Sciatic nerve (tissue), 2 donors: Measurements from ENCODE around the gene BHLHA9. TPM values are rescaled to one million over a fixed set of nuclear protein-coding genes. Genes with fewer than 3 reads are reported as not detected.
A peak's percentile ranks its signal among the peaks of the same experiment; 100 is the strongest.

Experiments
- ATAC-seq: fragments of 200-7000 bp; cut with Tn5 transposase; one replicate; pipeline ENCODE4 v1.9.1; 2020; ENCODE audit warnings: mild to moderate bottlenecking, moderate library complexity
- DNase-seq: peaks from one replicate; pipeline ENCODE4 v3.0.0-alpha.2; 2020; ENCODE audit warnings: low spot score
- intact Hi-C: fragments of 100-400 bp; cut with DNase I; formaldehyde crosslinking; loops from one replicate; pipeline ENCODE4 v1.14.2; 2022
- total RNA-seq: library from RNA; stranded (reverse); fragmentation: NEBNext Ultra II Directional; extraction: Animal tissue kit (Norgen Biotek cat#: 25700); gene quantifications from one replicate; pipeline ENCODE4 v1.2.1, GENCODE V29; 2021
- donor health status: DM: no; HTN: no; CAD: no.
- donor health status: DM: no; HTN: no; CAD: no.

BHLHA9 gene
- total RNA-seq, 1 donor from 2014 or later, result not detected

DNA sequence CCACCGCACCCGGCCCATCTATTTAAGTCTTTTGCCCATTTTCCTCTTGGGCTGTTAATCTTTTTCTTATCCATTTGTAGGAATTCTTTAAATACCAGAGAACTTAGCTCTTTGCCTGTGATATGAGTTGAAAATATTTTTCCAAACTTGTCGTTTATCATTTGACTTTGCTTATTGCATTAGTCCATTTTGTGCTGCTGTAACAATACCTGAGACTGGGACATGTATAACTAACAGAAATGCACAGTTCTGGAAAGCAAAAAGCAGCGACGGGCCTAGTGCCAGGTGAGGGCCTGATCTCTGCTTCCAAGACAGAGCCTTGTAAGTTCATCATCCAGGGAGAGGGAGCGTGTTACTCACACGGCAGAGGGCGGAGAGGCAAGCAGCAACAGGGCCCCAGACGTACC lies 25.6 kb upstream of the BHLHA9 start:
- ATAC-seq, result no peak
- intact Hi-C loops, result no loop called here
- no peak for DNase-seq

DNA sequence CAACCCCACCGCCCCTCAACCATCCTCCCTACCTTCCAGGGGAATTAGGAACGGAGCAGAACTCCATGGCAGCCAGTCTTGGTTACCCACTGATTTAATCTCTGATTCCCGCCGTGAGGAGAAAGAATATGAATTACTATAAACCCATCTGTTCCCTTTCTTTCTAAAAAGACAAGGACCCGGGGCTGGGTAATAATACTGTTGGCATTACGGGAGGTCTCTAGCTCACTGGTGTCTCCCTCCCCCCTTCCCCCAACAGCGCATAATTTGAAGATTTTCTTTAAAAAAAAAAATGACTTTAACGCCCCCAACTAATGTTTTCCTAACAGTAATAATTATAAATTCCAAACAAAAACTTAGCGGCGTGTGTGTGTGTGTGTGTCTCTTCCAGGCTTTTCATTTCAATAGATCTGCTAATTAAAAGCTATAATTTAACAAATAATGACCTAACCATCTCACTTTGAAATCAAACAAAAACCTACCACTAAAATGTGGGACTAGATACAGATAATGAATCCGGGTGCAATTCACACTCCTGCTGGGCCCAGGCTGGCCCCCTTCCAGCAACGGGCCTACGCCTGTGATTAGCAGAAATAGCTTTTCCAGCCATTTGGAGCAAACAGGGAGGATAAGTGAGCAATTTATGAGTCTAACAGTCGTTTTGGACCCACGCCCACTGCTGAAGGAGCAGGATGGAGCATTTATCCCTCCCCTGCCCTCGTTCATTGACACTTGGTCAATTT lies 18.2 kb upstream of the BHLHA9 start:
- no peak for DNase-seq
- ATAC-seq, result no peak
- intact Hi-C loops, result no loop called here

DNA sequence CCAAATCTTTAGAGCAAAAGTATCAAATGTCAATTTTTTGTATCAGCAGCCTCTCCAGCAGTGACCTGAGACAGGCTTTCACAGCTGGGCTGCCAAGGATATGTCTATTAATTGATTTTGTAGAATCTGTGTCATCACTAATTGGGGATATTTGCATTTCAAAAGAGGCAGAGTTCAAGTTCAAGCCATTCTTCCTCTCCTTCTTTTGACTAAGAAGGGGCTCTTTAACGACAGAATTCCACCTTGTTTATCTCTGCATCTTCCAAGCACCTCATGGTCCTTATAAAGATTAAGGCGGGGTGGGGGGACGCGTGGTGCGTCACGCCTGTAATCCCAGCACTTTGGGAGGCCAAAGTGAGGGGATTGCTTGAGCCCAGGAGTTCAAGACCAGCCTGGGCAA lies 15.2 kb upstream of the BHLHA9 start:
- intact Hi-C loops, result no loop called here
- no peak for ATAC-seq
- no peak for DNase-seq

DNA sequence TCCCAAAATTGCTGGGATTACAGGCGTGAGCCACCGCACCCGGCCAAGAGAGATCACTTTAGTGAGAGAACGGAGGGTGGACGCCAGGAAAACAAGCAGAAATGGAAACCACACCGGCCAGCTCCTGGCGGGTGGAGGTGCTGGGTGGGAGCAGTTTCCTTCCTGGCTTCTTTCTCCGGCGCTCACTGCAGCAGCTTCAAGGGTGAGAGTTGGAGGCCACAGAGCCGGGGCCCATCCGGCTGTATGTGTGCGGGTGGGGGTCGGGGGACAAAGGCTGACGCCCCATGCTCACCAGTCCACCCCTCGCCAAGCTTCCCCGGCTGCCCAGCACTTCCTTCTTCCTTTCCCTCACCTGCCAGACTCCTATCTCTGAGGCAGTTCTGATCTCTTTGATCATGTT lies 13.5 kb upstream of the BHLHA9 start:
- DNase-seq (no peak), ATAC-seq (no peak)
- intact Hi-C loops, result no loop called here

DNA sequence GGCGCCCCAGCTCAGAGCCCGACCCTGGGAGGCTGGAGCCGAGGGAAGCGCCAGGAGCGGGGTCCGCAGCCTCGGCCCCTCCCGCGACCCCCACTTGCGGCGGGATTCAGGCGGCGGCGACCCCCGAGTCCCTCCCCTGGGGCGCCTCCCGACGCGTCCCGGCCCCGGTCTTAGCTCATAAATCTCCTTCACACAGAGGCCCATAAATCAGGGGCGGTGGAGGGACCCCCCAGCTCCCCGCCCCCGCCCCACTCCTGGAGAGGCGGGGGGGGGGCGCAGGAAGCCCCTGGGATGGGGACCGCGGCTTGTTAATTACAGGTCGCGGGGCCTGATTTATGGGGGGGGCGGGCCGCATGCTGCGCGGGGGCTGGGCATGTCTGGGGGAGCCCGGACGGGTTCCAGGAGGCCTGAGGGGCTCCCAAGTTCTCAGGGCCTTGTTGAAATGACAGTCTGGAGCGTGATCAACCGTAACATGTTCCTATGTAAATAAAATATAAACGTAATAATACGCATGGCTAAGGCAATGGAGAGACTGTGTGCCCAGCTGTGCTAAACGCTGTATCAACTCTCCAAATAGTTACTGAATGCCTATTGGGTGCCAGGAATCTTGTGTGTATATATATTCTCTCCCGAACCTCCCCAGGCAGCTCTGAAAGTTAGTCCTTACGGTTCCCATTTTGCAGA lies 10.0 kb upstream of the BHLHA9 start:
- intact Hi-C loops, result loop anchor here (10.0 kb wide), 1 partner anchor 85 kb away; no protein-coding TSS in a partner anchor
- no peak for DNase-seq
- ATAC-seq, result peak; percentile 12

DNA sequence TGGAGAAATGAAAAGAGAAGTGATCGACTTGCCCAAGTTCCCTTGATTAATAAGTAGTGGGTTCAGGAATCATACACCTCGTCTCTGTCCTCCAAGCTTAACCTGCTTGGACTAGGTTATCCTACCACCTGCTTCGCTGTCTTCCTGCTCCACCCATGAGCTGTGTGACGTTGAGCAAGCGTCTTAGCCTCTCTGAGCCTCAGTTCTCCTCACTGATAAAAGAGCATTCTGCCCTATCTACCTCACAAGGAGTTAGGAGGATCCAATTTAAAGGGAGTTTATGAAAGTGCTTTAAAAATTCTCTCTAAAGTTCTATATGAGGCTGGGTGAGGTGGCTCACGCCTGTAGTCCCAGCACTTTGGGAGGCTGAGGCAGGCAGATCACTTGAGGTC lies 9.5 kb upstream of the BHLHA9 start:
- ATAC-seq (no peak), DNase-seq (no peak)
- intact Hi-C loops, result loop anchor here (10.0 kb wide), 1 partner anchor 84 kb away; no protein-coding TSS in a partner anchor

DNA sequence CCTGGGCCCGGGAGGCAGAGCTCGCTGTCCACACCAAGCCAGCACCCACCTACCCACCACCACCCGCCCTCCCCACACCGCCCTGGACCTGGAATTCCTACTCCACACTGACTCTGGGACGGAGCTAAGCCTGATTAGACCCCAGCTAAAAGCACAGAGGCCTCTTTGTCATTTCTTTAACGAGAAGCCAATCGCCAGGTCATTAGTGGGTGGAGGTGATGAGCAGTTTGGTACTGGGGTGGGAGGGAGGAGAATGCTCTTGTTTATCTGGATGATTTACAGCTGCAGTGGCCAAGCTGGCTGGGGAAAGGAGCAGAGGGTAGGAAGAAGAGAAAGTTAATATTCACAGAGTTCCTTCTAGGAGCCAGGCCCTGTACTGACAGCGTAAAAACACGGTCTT lies 6.0 kb upstream of the BHLHA9 start:
- intact Hi-C loops, result loop anchor here (10.0 kb wide), 1 partner anchor 81 kb away; no protein-coding TSS in a partner anchor

DNA sequence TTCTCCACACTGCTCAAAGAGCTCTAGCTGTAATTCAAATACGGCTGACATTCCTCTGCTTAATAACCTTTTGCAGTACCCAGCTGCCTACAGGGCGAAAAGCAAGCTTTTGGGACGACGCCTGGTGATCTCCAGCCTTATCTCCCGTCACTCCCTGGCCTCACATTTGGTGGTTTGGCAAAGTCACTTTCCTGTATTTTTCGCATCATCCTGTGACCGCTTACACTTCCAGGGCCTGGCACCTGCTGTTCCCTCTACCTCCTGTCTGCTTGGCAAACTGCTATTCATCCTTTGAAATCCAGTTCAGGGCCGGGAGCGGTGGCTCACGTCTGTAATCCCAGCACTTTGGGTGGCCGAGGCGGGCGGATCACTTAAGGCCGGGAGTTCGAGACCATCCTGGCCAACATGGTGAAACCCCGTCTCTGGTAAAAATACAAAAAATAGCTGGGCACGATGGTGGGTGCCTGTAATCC lies 2.7 kb upstream of the BHLHA9 start:
- DNase-seq (no peak), ATAC-seq (peak; percentile 33)
- intact Hi-C loops, result loop anchor here (10.0 kb wide), 1 partner anchor 77 kb away; no protein-coding TSS in a partner anchor

More for the DNA sequence above, 6.0 kb upstream of the BHLHA9 start:
- DNase-seq (no peak), ATAC-seq (no peak)

DNA sequence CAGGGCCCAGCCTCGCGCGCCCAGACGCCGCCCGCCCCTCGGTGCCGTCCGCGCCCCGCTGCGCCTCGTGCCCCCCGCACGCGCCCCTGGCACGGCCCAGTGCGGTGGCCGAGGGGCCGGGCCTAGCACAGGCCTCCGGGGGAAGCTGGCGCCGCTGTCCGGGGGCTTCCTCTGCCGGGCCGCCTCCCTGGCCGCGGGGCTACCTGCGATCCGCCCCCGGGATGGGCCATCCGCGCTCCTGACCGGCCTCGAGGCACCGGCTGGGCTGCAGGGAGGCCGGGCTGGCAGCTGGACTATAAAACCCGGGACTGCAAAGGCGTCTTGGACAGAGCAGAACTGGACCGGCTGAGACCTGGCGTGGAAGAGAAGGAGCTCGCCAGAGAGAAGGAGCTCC lies 783 bp downstream of the BHLHA9 start:
- ATAC-seq (no peak), DNase-seq (no peak)
- intact Hi-C loops, result loop anchor here (10.0 kb wide), 1 partner anchor 244 kb away; the partner anchor contains the start of gene INPP5K

DNA sequence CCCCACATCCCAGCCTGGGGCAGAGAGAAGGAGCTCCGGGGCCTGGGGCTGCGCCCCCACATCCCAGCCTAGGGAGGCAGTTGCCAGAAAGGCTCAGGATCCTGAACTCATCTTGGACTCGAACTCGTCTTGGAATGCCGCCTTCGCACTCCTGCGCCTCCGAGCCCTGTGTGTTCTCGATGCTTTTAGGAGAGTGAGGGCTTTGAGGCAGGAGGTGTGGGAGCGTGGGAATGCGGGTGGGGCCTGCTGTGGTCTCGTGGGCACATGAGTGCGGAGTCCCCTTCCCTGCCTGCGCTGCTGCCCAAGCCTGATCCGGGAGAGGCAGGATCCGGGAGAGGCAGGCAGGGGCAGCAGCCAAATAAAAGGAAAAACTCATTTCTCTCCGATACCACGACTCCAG lies 1.2 kb downstream of the BHLHA9 start:
- no peak for ATAC-seq
- intact Hi-C loops, result loop anchor here (10.0 kb wide), 1 partner anchor 243 kb away; the partner anchor contains the start of gene INPP5K
- DNase-seq, result no peak

DNA sequence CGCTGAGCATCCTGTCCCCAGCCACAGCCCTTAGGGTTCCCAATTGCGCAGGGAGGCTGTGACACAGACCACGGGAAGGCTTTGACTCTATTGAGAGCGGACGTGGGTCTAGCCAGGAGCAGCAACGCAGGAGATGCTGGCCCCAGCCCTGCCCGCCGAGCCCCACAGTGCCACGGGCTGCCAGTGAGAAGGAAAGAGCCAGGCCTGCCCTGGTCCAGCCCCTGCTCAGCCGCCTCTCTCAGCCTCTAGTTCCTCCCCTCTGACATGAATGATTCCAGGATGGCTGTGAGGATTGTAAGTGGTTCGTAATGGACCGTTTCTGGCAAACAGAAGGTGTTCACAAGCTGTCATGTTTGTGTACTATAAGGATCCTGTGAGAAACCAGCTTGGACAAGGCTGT lies 2.5 kb downstream of the BHLHA9 start:
- no peak for ATAC-seq
- intact Hi-C loops, result loop anchor here (10.0 kb wide), 1 partner anchor 242 kb away; the partner anchor contains the start of gene INPP5K
- DNase-seq, result no peak

DNA sequence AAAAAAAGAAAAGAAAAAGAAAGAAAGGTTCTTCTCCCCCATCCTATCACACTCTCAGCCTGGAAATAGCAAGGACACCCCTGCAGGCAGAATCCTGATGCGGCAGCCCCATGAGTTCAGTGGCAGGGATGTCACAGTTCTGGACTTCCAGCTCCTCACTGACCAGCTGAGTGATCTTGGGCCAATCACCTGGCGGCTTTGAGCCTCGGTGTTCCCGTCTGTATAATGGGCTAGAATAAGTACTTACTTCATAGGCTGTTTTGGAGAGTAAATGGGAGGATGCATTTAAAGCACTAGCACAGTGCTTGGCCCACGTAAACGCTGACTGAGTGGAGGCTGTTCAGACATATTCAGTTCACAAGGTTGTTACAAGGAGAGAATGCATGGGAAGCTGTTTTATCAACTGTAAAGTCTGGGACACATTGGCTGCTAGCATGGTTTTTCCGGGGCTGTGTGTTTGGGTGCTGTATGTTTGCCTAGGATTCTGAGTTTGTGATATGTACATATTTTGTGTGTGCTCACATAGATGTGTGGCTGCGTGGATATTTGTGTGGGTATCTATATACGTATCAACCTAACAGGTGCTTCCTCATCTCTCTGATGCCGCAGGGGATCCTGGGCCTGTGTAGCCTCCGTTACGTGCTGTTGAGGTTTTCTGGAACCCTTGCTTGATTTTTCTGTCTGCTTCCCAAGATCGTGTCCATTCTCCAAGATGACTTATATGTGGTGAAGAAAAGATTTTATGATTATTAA lies 3.4 kb downstream of the BHLHA9 start:
- intact Hi-C loops, result loop anchor here (10.0 kb wide), 1 partner anchor 241 kb away; the partner anchor contains the start of gene INPP5K
- ATAC-seq (no peak), DNase-seq (no peak)

DNA sequence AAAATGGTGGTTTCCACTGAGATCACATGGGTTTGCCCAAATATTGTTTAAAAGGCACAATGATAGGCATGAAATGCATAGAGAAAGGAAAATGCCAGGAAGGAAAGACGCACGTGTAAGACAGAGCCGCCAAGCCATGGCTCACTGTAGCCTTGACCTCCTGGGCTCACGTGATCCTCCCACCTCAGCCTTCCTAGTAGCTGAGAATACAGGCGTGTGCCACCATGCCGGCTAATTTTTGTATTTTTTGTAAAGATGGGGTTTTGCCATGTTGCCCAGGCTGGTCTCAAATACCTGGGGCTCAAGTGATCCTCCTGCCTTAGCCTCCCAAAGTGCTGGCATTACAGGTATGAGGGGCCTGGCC lies 4.0 kb downstream of the BHLHA9 start:
- intact Hi-C loops, result loop anchor here (10.0 kb wide), 1 partner anchor 241 kb away; the partner anchor contains the start of gene INPP5K
- ATAC-seq (no peak), DNase-seq (no peak)

DNA sequence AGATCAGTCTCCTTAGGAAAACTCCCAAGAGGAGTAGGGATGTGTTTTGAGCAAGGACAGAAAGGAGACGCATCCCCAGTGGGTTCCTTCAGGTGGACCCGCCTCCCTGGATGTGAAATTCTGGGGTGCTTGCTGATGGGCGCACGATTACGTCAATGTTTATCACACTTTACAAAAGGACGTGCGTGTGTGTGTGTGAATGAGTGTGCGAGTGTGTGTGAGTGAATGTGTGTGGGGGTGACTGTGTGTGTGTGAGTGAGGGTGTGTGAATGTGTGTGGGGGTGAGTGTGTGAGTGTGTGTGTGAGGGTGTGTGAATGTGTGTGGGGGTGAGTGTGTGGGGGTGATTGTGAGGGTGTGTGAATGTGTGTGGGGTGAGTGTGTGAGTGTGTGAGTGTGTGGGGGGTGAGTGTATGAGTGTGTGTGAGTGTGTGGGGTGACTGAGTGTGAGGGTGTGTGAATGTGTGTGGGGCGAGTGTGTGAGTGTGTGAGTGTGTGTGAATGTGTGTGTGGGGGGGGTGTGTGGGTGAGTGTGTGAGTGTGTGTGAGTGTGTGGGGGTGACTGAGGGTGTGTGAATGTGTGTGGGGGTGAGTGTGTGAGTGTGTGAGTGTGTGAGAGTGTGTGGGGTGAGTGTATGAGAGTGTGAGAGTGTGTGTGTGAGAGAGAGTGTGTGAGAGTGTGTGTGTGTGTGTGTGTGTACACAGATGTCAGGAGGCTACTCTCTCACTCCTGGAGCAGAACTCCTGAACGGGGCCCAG lies 5.1 kb downstream of the BHLHA9 start:
- no peak for ATAC-seq
- intact Hi-C loops, result loop anchor here (10.0 kb wide), 1 partner anchor 239 kb away; the partner anchor contains the start of gene INPP5K
- no peak for DNase-seq

DNA sequence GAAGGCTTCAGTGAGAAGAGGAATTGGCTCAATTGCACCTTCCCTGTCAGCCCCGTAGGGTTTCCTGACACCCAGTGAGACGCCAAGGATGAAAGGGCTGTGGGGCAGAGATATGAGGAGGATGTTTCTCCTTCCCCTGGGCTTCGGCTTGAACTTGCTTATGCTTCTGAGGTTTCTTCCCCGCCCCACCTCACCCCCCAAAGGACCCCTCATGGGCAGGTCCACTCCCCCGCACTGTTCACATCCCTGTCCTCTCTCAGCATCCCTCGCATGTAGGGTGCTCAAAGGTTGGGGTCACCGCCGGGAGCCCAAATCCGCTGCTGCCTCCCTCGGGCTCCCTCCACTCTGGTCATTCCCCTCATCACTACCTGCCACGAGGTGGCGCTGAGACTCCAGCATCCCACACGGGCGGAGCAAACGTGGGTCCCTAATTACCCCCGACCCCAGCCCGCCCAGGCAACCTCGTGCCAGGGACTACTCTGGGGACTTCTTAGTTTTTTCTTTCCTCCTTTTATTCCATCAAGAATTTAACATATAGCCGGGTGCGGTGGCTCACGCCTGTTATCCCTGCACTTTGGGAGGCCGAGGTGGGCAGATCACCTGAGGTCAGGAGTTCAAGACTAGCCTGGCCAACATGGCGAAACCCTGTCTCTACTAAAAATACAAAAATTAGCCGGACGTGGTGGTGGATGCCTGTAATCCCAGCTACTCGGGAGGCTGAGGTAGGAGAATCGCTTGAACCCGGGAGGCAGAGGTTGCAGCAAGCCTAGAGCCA lies 5.9 kb downstream of the BHLHA9 start:
- ATAC-seq (peak; percentile 60), DNase-seq (peak; percentile 84)
- intact Hi-C loops, result loop anchor here (10.0 kb wide), 1 partner anchor 239 kb away; the partner anchor contains the start of gene INPP5K

DNA sequence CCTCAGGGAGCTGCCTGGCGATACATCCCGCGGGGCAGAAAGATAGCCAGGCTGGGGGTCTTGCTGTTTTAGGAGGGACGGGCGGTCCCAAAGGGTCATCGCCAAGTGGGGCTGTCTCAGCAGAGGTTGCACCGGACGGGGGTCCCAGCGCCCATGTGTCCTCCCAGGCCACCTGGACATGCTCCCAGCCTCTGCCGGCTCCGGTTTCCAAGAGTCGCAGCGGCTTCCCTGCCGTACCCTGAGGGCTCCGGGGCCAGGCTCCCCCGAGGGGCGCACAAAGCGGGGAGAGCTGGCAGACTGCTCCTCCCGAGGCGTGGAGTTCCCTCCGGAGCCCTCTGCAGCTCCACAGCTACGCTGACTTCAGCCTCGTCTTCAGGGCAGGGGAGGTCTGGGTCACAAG lies 10.4 kb downstream of the BHLHA9 start:
- intact Hi-C loops, result no loop called here
- DNase-seq (no peak), ATAC-seq (no peak)

DNA sequence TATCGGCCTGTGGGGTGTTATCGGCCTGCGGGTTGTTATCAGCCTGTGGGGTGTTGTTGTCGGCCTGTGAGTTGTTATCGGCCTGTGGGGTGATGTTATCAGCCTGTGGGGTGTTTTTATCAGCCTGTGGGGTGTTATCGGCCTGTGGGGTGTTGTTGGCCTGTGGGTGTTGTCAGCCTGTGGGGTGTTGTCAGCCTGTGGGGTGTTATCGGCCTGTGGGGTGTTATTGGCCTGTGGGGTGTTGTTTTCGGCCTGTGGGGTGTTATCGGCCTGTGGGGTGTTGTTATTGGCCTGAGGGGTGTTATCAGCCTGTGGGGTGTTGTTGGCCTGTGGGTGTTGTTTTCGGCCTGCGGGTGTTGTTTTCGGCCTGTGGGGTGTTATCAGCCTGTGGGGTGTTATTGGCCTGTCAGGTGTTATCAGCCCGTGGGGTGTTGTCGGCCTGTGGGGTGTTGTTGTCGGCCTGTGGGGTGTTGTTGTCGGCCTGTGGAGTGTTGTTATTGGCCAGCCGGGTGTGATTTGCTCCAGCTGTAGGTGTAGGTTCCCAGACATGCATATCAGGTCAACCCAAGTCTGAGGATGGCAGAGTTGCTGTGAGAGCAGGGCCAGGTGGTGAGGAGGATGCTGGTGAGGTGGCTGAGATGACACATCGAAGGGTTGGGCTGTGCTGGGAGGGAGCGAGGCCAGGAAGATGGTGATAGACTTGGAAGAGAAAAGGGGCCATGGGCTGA lies 16.3 kb downstream of the BHLHA9 start:
- DNase-seq (no peak), ATAC-seq (no peak)
- intact Hi-C loops, result no loop called here
